Heart right ventricle (tissue), 16 donors: Measurements from ENCODE around the gene LRRC7. TPM values are rescaled to one million over a fixed set of nuclear protein-coding genes. Genes with fewer than 3 reads are reported as not detected.

Experiments
- ATAC-seq, 8 donors: fragments of 200-7000 bp; cut with Tn5 transposase; one replicate each; pipeline ENCODE4 v1.9.1; 2020; ENCODE audit warnings: mild to moderate bottlenecking in 8 of 8, moderate library complexity in 8 of 8, moderate number of reproducible peaks in 1 of 8
- DNase-seq, 2 donors: peaks; one replicate each; pipeline ENCODE4 v3.0.0-alpha.2; 2020
- H3K27ac ChIP-seq, 10 donors: fragments of 200-600 bp; sonication (generic) in 2 of 10; one replicate each; pipeline versions ENCODE4 v1.5.0 to v1.8.0; 2020 to 2022; ENCODE audit warnings: mild to moderate bottlenecking in 3 of 10
- H3K27me3 ChIP-seq, 7 donors: fragments of 200-600 bp; one replicate each; pipeline ENCODE4 v1.8.0; 2021 to 2022; ENCODE audit warnings: mild to moderate bottlenecking in 2 of 7
- H3K36me3 ChIP-seq, 9 donors: fragments of 200-600 bp; sonication (generic) in 1 of 9; one replicate each; pipeline versions ENCODE4 v1.5.0 to v1.8.0; 2020 to 2022; ENCODE audit warnings: mild to moderate bottlenecking in 2 of 9
- H3K4me1 ChIP-seq, 9 donors: fragments of 200-600 bp; sonication (generic) in 1 of 9; one replicate each; pipeline versions ENCODE4 v1.5.0 to v1.8.0; 2020 to 2022; ENCODE audit warnings: mild to moderate bottlenecking in 4 of 9
- H3K4me3 ChIP-seq, 10 donors: fragments of 200-600 bp; sonication (generic) in 2 of 10; one replicate each; pipeline versions ENCODE4 v1.5.0 to v1.8.0; 2020 to 2022; ENCODE audit warnings: mild to moderate bottlenecking in 7 of 10, moderate library complexity in 2 of 10
- H3K9me3 ChIP-seq, 11 donors: fragments of 200-600 bp in 10 of 11; sonication (generic) in 2 of 11; one replicate each; pipeline versions ENCODE4 v1.5.0 to v1.8.0; 2013 to 2022; ENCODE audit warnings: mild to moderate bottlenecking in 2 of 11, control low read depth in 1 of 11, moderate library complexity in 1 of 11
- WGBS, 2 donors: extraction: QIAGEN DNeasy Blood & Tissue Kit; methylation state at CpG; one replicate each; pipeline ENCODE4 v1.1.7; 2013; ENCODE audit warnings: inconsistent platforms in 1 of 2; 5-methylcytosine and 5-hydroxymethylcytosine counted together
- intact Hi-C, 10 donors: fragments of 100-400 bp; cut with DNase I; formaldehyde crosslinking; loops; one replicate each; pipeline versions ENCODE4 v1.11.1 to v1.14.2; 2022
- polyA plus RNA-seq, 2 donors: library from polyadenylated mRNA; stranded (reverse); fragments of 200-250 nt; gene quantifications; one replicate each; pipeline ENCODE4 v1.2.3, GENCODE V29; 2013
- total RNA-seq, 10 donors: library from RNA; stranded (reverse); fragmentation: NEBNext Ultra II Directional in 3 of 10; extraction: Animal tissue kit (Norgen Biotek cat#: 25700) in 3 of 10; gene quantifications; one replicate each; pipeline versions ENCODE4 v1.2.1 to v1.2.4, GENCODE V29; 2021 to 2023
- TF ChIP-seq, protein P1 (sequence below), 9 donors: fragments of 200-600 bp; sonication (generic) in 2 of 9; IDR thresholded peaks; one replicate each; pipeline versions ENCODE4 v1.5.0 to v1.8.0; 2021 to 2022; ENCODE audit warnings: antibody characterized with exemption in 9 of 9, mild to moderate bottlenecking in 5 of 9, moderate library complexity in 1 of 9
- donor health status: Arrhythmogenic right ventricular cardiomyopathy.
- donor health status: ischemic (EF 13 %, LVEDD 7.1; RV severe dilation, severe dysfunction).
- donor health status: healthy with polysubstance abuse.
- donor health status: DM: no; HTN: yes; CAD: no.
- donor health status: DM: no; HTN: no; CAD: no.
- donor health status: ischemic (EF 25% LVEDD 6.9; RV normal size, moderate dysfunction).
- donor health status: ischemic (EF 25% LVEDD 5.7; RV mildly dilated, moderate dysfunction).
- donor health status: healthy.
- donor health status: DM: yes; HTN: yes; CAD: no.
- donor health status: Ischemic cardiomyopathy.
- donor health status: ischemic (EF 35%, LVEDD 5.7; RV mildly dilated, moderate dysfunction).
- donor health status: nonischemic (EF 11% LVEDD 7.7; RV severe dilation, severe dysfunction).
- donor health status: DM: yes; HTN: yes; CAD: no.
- donor health status: PGD.
- donor health status: ischemic (EF 29% LVEDD 5.4; RV normal size, mild dysfunction).
- donor health status: nonischemic (EF 23%, LVEDD 6.1; RV moderate dilation, normal function).

The LRRC7 gene
- total and polyA plus RNA-seq, 12 donors, result 0.03 to 2.1 (median 0.59) TPM

DNA sequence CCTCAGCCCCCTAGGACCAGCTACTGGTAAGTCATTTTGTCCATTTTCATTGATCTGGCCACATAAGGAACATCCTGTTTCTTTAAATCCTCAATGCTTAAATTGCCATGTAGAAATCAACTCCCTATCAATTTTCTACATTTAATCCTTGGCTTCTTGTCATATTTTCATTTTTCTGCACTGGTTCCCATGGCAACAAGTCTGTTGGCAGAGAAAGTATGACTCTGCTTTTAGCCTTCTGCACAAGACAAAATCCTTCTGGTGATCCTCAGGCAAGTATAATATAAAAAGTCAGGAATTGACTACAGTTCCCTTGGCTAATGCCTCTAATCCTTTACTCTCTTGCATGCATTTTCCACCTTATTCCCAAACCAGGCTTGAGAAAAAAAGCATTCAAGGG is 572.6 kb downstream of the LRRC7 start:
- Histone ChIP-seq H3K27ac (peak overlapping the region in 2 of 10 donors; percentile 23 to 33), H3K36me3 (peaks cover 0 to 22% (median 0%) of the 10 kb centered on the region in 9 donors), H3K27me3 (no peaks in the 10 kb centered on the region), H3K9me3 (no peaks in the 10 kb centered on the region), H3K4me1 (peaks cover 0 to 32% (median 9%) of the 10 kb centered on the region in 9 donors), H3K4me3 (no peak overlapping the region)
- intact Hi-C loops, result no loop called here
- TF ChIP-seq, protein P1, sequence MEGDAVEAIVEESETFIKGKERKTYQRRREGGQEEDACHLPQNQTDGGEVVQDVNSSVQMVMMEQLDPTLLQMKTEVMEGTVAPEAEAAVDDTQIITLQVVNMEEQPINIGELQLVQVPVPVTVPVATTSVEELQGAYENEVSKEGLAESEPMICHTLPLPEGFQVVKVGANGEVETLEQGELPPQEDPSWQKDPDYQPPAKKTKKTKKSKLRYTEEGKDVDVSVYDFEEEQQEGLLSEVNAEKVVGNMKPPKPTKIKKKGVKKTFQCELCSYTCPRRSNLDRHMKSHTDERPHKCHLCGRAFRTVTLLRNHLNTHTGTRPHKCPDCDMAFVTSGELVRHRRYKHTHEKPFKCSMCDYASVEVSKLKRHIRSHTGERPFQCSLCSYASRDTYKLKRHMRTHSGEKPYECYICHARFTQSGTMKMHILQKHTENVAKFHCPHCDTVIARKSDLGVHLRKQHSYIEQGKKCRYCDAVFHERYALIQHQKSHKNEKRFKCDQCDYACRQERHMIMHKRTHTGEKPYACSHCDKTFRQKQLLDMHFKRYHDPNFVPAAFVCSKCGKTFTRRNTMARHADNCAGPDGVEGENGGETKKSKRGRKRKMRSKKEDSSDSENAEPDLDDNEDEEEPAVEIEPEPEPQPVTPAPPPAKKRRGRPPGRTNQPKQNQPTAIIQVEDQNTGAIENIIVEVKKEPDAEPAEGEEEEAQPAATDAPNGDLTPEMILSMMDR (IDR thresholded peaks at IDR 0.05), result no peak
- DNase-seq (peak in 1 of 2 donors; percentile 24), ATAC-seq (peak in 6 of 8 donors; percentile 49 to 71 (median 66))

DNA sequence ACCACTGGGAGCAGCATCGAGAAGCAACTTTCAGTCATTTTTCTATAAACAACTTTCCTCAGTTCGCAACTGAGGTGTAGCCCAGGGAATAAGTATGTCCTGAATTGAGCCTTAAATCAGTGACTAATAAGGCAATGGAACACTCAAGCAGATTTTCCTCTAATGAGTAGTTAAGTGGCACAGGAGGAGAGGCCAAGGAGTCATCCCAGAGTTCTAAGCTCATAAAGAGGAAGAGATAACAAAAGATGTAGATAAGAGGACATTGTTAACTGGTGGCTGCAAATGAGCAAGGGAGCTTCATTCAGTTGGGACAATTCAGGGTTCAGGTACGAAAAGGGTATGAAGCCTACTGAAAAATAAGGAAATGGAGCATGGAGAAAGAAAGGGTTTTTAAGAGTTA is 573.2 kb downstream of the LRRC7 start:
- WGBS, 2 donors, result 63 to 78% methylated on average over 3 of the region's 3 CpGs
- ATAC-seq, result peak in 1 of 8 donors; percentile 24

DNA sequence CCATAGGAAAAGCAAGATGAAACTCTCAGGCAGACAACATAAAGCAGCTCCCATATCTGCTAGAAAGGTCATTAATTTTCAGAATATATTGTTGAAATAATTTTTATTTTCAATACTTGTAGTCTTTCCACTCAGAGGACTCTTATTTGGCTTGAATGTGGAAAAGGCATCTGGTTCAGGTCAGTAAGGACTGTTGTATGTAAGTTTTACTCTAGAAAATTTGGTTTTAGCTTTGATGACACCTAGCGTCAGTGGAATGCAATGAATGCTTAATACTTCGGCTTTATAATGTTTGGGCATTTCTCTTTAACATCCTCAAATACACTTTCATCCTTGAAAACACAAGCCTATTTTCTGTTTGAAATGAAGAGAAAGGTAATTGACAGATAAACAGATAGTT is 574.4 kb downstream of the LRRC7 start:
- intact Hi-C loops, result no loop called here
- Histone ChIP-seq H3K27ac (no peak overlapping the region), H3K27me3 (no peaks in the 10 kb centered on the region), H3K4me3 (no peak overlapping the region), H3K9me3 (no peaks in the 10 kb centered on the region), H3K36me3 (peaks cover 0 to 38% (median 4%) of the 10 kb centered on the region in 9 donors), H3K4me1 (peaks cover 0 to 32% (median 9%) of the 10 kb centered on the region in 9 donors)
- WGBS, 2 donors, result 55 to 58% methylated on average over 2 of the region's 2 CpGs
- DNase-seq, result no peak
- ATAC-seq, result no peak
- TF ChIP-seq, protein P1 (IDR thresholded peaks at IDR 0.05), result peak in 5 of 9 donors; percentile 31 to 47 (median 32)

More for the DNA sequence above, 573.2 kb downstream of the LRRC7 start:
- peak overlapping the region in 2 of 10 donors; percentile 23 to 33 for H3K27ac ChIP-seq
- no peak for DNase-seq
- intact Hi-C loops, result no loop called here
- H3K36me3 ChIP-seq, result peaks cover 0 to 27% (median 2%) of the 10 kb centered on the region in 9 donors
- TF ChIP-seq, protein P1 (IDR thresholded peaks at IDR 0.05), result no peak
- H3K9me3 ChIP-seq, result no peaks in the 10 kb centered on the region
- no peaks in the 10 kb centered on the region for H3K27me3 ChIP-seq
- H3K4me3 ChIP-seq, result no peak overlapping the region
- peaks cover 0 to 32% (median 9%) of the 10 kb centered on the region in 9 donors for H3K4me1 ChIP-seq

DNA sequence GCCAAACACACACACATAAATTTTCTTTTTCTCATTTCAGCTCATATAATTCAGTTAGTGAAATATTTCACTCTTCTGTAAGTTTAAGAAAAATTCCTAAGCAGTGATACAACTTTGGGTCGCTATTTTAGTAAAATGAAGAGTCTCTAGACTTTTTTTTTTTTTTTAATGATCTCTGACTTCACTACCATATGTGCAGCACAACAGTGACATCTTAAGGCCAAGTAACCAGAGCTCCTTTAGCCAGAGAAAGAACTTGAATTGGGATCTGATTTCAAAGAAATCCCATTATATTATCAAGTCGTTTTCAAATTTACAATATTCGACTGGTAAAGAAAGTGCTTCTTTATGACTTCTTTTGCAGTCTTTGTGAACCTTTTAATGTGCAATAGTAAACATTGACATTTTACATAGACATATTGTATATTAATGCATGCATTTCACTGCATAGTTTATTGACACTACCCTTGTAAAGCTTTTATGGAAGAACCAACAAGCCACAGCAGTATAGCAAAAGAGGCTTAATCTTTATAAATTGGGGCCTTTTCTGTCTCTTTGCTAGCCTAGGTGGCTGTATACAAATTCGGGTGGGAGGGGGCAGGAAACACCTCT is 575.4 kb downstream of the LRRC7 start:
- H3K4me1 ChIP-seq, result peaks cover 0 to 32% (median 9%) of the 10 kb centered on the region in 9 donors
- H3K36me3 ChIP-seq, result peaks cover 0 to 49% (median 10%) of the 10 kb centered on the region in 9 donors
- no peak for ATAC-seq
- intact Hi-C loops, result no loop called here
- no peaks in the 10 kb centered on the region for H3K27me3 ChIP-seq
- H3K27ac ChIP-seq, result no peak overlapping the region
- TF ChIP-seq, protein P1 (IDR thresholded peaks at IDR 0.05), result peak in 5 of 9 donors; percentile 19 to 42 (median 30)
- no peaks in the 10 kb centered on the region for H3K9me3 ChIP-seq
- DNase-seq, result no peak
- no peak overlapping the region for H3K4me3 ChIP-seq
- WGBS, 2 donors, result 59 to 66% methylated on average over 4 of the region's 4 CpGs
